Panc1 (cell line): ENCODE data around the gene SCGB1C1.

Experiments used
- POLR2AphosphoS5 ChIP-seq: IDR thresholded peaks from 2 replicates; pipeline ENCODE4 v1.6.1; 2012; ENCODE audit warnings: mild to moderate bottlenecking, low read depth, low read length, moderate library complexity
- SIN3A ChIP-seq: IDR thresholded peaks from 2 replicates; pipeline ENCODE4 v1.6.1; 2012; ENCODE audit warnings: low read depth, mild to moderate bottlenecking, low read length, moderate library complexity, borderline replicate concordance; ENCODE audit not compliant: insufficient read depth
- TCF7L2 ChIP-seq: IDR thresholded peaks from 2 replicates; pipeline ENCODE4 v1.6.1; 2011; ENCODE audit warnings: mild to moderate bottlenecking, low read depth, low read length, inconsistent platforms
- TF ChIP-seq, protein P1 (sequence below): fragments of 450-650 bp; IDR thresholded peaks from 2 replicates; pipeline ENCODE4 v1.5.1; 2017; ENCODE audit warnings: mild to moderate bottlenecking
- TF ChIP-seq, protein P2 (sequence below), 2 experiments: IDR thresholded peaks; 2 replicates each; pipeline ENCODE4 v1.6.1; 2011 to 2012; ENCODE audit warnings: low read depth in 2 of 2, control low read depth in 1 of 2, low read length in 1 of 2, mild to moderate bottlenecking in 1 of 2, moderate library complexity in 1 of 2; ENCODE audit not compliant: insufficient read depth in 1 of 2

DNA sequence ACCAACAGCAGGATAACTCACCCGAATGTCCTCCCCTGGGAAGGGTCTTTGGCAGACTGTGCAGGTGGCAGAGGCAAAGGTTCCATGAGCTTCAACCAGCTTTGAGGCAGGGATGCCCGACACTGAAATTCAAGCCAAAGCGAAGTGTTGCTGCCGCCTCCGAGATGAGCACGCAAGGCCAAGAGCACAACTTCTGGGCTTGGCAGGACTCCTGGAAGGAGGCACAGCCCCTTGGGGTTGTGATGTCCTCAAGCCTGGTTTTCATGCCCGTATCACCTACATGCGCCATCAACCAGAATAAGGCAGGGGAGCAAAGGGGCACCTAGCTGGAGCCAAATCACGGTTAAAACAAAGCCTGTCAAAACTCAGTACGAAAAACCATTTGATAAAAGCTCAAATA lies 37.6 kb downstream of the SCGB1C1 start:
- TF ChIP-seq, protein P1, sequence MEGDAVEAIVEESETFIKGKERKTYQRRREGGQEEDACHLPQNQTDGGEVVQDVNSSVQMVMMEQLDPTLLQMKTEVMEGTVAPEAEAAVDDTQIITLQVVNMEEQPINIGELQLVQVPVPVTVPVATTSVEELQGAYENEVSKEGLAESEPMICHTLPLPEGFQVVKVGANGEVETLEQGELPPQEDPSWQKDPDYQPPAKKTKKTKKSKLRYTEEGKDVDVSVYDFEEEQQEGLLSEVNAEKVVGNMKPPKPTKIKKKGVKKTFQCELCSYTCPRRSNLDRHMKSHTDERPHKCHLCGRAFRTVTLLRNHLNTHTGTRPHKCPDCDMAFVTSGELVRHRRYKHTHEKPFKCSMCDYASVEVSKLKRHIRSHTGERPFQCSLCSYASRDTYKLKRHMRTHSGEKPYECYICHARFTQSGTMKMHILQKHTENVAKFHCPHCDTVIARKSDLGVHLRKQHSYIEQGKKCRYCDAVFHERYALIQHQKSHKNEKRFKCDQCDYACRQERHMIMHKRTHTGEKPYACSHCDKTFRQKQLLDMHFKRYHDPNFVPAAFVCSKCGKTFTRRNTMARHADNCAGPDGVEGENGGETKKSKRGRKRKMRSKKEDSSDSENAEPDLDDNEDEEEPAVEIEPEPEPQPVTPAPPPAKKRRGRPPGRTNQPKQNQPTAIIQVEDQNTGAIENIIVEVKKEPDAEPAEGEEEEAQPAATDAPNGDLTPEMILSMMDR: no peak
- TF ChIP-seq POLR2AphosphoS5: no peak
- TF ChIP-seq, protein P2, sequence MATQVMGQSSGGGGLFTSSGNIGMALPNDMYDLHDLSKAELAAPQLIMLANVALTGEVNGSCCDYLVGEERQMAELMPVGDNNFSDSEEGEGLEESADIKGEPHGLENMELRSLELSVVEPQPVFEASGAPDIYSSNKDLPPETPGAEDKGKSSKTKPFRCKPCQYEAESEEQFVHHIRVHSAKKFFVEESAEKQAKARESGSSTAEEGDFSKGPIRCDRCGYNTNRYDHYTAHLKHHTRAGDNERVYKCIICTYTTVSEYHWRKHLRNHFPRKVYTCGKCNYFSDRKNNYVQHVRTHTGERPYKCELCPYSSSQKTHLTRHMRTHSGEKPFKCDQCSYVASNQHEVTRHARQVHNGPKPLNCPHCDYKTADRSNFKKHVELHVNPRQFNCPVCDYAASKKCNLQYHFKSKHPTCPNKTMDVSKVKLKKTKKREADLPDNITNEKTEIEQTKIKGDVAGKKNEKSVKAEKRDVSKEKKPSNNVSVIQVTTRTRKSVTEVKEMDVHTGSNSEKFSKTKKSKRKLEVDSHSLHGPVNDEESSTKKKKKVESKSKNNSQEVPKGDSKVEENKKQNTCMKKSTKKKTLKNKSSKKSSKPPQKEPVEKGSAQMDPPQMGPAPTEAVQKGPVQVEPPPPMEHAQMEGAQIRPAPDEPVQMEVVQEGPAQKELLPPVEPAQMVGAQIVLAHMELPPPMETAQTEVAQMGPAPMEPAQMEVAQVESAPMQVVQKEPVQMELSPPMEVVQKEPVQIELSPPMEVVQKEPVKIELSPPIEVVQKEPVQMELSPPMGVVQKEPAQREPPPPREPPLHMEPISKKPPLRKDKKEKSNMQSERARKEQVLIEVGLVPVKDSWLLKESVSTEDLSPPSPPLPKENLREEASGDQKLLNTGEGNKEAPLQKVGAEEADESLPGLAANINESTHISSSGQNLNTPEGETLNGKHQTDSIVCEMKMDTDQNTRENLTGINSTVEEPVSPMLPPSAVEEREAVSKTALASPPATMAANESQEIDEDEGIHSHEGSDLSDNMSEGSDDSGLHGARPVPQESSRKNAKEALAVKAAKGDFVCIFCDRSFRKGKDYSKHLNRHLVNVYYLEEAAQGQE (IDR thresholded peaks at IDR 0.05; ENCODE audit: insufficient read depth in 1 of 2, low read depth in 2 of 2, low read length in 1 of 2): no peak
- no peak for TF ChIP-seq SIN3A
- no peak for TF ChIP-seq TCF7L2
